ENCODE data around the gene PDGFC. TPM values are rescaled to one million over a fixed set of nuclear protein-coding genes. Genes with fewer than 3 reads are reported as not detected.

Gene PDGFC
- total RNA-seq (10 to 100 TPM; 10.1 to 18.2 (median 15.2) TPM), polyA plus RNA-seq (1 to 10 TPM; 2.1 to 2.6 TPM)
- long read RNA-seq, donor 1, full-length matches to known transcripts: 9 of 10 reads
- long read RNA-seq, donor 1, partial matches to known transcripts: 1 of 10 reads
- long read RNA-seq, donor 1, other reads (novel, unspliced or antisense): 0 of 10 reads
- long read RNA-seq, donor 2, full-length matches to known transcripts: 12 of 12 reads
- long read RNA-seq, donor 2, partial matches to known transcripts: 0 of 12 reads
- long read RNA-seq, donor 2, other reads (novel, unspliced or antisense): 0 of 12 reads
- long read RNA-seq, donor 3, partial matches to known transcripts: 0 of 3 reads
- long read RNA-seq, donor 3, other reads (novel, unspliced or antisense): 3 of 3 reads

GRCh38 chr4:156971676-156972378 lies at the start of gene PDGFC:
Gene PDGFC (minus strand): TSS chr4:156971799. CDS start chr4:156970903, 896 bp downstream.
- Histone ChIP-seq H3K27ac (peak within 1 kb of the TSS; percentile 58 to 90 (median 88)), H3K4me1 (peaks cover 0 to 52% (median 27%) of the 10 kb centered on the region in 9 donors), H3K27me3 (peaks cover 0 to 7% (median 0%) of the 10 kb centered on the region in 7 donors), H3K4me3 (peak within 1 kb of the TSS; percentile 36 to 86 (median 78)), H3K9me3 (no peaks in the 10 kb centered on the region), H3K36me3 (no peaks in the 10 kb centered on the region)
- ATAC-seq (peak; percentile 71 to 93 (median 80)), DNase-seq (peak; percentile 68 to 74)
- TF ChIP-seq CTCF (IDR thresholded peaks at IDR 0.05): peak in 7 of 9 donors; percentile 36 to 66 (median 51)
- intact Hi-C loops (cut with DNase I): loop anchor here in 6 of 10 donors (5.0 to 10.0 kb wide), 5 partner anchors 70 to 497 kb away; no protein-coding TSS in a partner anchor
- 1% methylated on average over 48 to 59 of the region's 60 CpGs for WGBS, 2 donors

GRCh38 chr4:157020882-157021281 lies 49.3 kb upstream of the PDGFC start:
- DNase-seq (no peak), ATAC-seq (no peak)
- Histone ChIP-seq H3K9me3 (no peaks in the 10 kb centered on the region), H3K4me3 (no peak overlapping the region), H3K36me3 (no peaks in the 10 kb centered on the region), H3K27ac (no peak overlapping the region), H3K4me1 (peaks cover 0 to 8% (median 0%) of the 10 kb centered on the region in 9 donors), H3K27me3 (peaks cover 0 to 3% (median 0%) of the 10 kb centered on the region in 7 donors)
- intact Hi-C loops (cut with DNase I): loop anchor here in 1 of 10 donors (5.0 kb wide), 1 partner anchor 1591 kb away; no protein-coding TSS in a partner anchor
- 65 to 74% methylated on average over 1 of the region's 1 CpG for WGBS, 2 donors
- no peak for TF ChIP-seq CTCF (IDR thresholded peaks at IDR 0.05)

- intact Hi-C loops (cut with DNase I): no loop called here
- H3K36me3 ChIP-seq: no peaks in the 10 kb centered on the region
- no peak overlapping the region for H3K27ac ChIP-seq
- ATAC-seq (peak in 2 of 8 donors; percentile 47), DNase-seq (no peak)
- WGBS, 2 donors: 51 to 60% methylated on average over 3 of the region's 3 CpGs
- no peak for TF ChIP-seq CTCF (IDR thresholded peaks at IDR 0.05)
- no peak overlapping the region for H3K4me3 ChIP-seq
- H3K27me3 ChIP-seq: no peaks in the 10 kb centered on the region
- no peaks in the 10 kb centered on the region for H3K9me3 ChIP-seq
- H3K4me1 ChIP-seq: peaks cover 0 to 8% (median 0%) of the 10 kb centered on the region in 9 donors
Observed at GRCh38 chr4:157018920-157019490, 47.4 kb upstream of the PDGFC start.
